Lower leg skin (tissue), 3 donors: ENCODE data around the gene NR1D1.

ENCODE experiments used
- POLR2A ChIP-seq, 2 donors: fragments of 450-650 bp; IDR thresholded peaks; one replicate each; pipeline ENCODE4 v1.6.1; 2016 to 2017; ENCODE audit warnings: antibody characterized with exemption in 2 of 2, mild to moderate bottlenecking in 1 of 2, moderate library complexity in 1 of 2
- TF ChIP-seq, protein P1 (sequence below), 3 donors: fragments of 450-650 bp; IDR thresholded peaks; one replicate each; pipeline ENCODE4 v1.5.1; 2016; ENCODE audit warnings: antibody characterized with exemption in 3 of 3, mild to moderate bottlenecking in 3 of 3, moderate library complexity in 2 of 3

DNA sequence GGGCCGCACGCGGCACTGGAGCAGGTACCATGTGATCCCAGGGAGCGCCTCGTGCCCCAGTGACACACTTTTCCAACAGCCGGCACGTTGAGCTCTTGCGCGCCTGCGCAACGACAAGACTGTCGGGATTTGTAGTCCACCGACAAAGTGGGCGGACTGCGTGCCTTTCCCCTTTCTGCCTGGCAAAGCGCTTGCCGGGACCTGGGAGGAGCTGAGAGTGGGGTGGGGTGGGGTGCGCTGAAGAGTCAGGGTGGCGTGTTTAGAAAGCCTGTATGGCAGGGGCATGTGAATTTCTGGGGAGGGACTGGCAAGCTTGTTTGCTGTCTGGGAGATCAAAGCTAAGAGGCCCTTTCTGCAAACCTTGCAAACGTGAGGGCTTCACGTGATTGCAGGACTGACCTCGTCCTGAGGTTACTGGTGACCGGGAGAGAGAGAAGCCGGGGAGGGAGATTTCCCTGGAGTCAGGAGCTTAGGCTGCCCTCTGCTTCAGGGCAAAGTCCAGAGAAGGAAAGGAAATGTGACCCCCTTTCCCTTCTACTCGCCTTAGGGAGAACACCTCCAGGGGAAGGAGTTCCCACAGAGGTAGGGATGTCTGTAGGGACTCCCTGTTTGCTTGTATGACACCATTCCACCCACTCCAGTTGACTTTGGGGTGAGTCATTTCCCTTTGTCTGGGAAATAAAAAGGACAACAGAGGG, 429 bp upstream of the NR1D1 start:
- TF ChIP-seq, protein P1, sequence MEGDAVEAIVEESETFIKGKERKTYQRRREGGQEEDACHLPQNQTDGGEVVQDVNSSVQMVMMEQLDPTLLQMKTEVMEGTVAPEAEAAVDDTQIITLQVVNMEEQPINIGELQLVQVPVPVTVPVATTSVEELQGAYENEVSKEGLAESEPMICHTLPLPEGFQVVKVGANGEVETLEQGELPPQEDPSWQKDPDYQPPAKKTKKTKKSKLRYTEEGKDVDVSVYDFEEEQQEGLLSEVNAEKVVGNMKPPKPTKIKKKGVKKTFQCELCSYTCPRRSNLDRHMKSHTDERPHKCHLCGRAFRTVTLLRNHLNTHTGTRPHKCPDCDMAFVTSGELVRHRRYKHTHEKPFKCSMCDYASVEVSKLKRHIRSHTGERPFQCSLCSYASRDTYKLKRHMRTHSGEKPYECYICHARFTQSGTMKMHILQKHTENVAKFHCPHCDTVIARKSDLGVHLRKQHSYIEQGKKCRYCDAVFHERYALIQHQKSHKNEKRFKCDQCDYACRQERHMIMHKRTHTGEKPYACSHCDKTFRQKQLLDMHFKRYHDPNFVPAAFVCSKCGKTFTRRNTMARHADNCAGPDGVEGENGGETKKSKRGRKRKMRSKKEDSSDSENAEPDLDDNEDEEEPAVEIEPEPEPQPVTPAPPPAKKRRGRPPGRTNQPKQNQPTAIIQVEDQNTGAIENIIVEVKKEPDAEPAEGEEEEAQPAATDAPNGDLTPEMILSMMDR (IDR thresholded peaks at IDR 0.05) = peak in 1 of 3 donors; percentile 94
- no peak for TF ChIP-seq POLR2A (IDR thresholded peaks at IDR 0.05)
